ENCODE results near the gene RAB25.

RAB25 gene

GRCh38 chr1:156098784-156099183, 37.8 kb downstream of the RAB25 start:
- H3K27ac ChIP-seq, result no peak overlapping the region
- TF ChIP-seq ZFX (IDR thresholded peaks at IDR 0.05; ENCODE audit: borderline replicate concordance) (no peak), CTCF (IDR thresholded peaks at IDR 0.05) (no peak)

GRCh38 chr1:156099282-156099681, 38.3 kb downstream of the RAB25 start:
- no peak overlapping the region for H3K27ac ChIP-seq
- TF ChIP-seq ZFX (IDR thresholded peaks at IDR 0.05; ENCODE audit: borderline replicate concordance) (no peak), CTCF (IDR thresholded peaks at IDR 0.05) (no peak)

- TF ChIP-seq ZFX (IDR thresholded peaks at IDR 0.05; ENCODE audit: borderline replicate concordance), result no peak
- H3K27ac ChIP-seq, result no peak overlapping the region
These were observed 39.4 kb downstream of the RAB25 start for GRCh38 chr1:156100205-156100995.

GRCh38 chr1:156101880-156102279, 40.9 kb downstream of the RAB25 start:
- TF ChIP-seq ZFX (IDR thresholded peaks at IDR 0.05; ENCODE audit: borderline replicate concordance) (no peak), CTCF (IDR thresholded peaks at IDR 0.05) (no peak)
- H3K27ac ChIP-seq, result no peak overlapping the region

GRCh38 chr1:156102633-156103511, 41.9 kb downstream of the RAB25 start:
- H3K27ac ChIP-seq, result peak overlapping the region; percentile 67
- TF ChIP-seq ZFX (IDR thresholded peaks at IDR 0.05; ENCODE audit: borderline replicate concordance), result no peak
- no peak for TF ChIP-seq CTCF (IDR thresholded peaks at IDR 0.05)

GRCh38 chr1:156103521-156103947, 42.6 kb downstream of the RAB25 start:
- H3K27ac ChIP-seq, result peak overlapping the region; percentile 67
- TF ChIP-seq ZFX (IDR thresholded peaks at IDR 0.05; ENCODE audit: borderline replicate concordance), result no peak
- TF ChIP-seq CTCF (IDR thresholded peaks at IDR 0.05), result no peak

- no peak for TF ChIP-seq ZFX (IDR thresholded peaks at IDR 0.05; ENCODE audit: borderline replicate concordance)
- no peak for TF ChIP-seq CTCF (IDR thresholded peaks at IDR 0.05)
- H3K27ac ChIP-seq, result peak overlapping the region; percentile 67
These were observed 43.3 kb downstream of the RAB25 start for GRCh38 chr1:156104065-156104810.

Data from 22Rv1 (cell line).